GM12891 (cell line): Measurements from ENCODE around the gene MUC6.

Experiments
- POLR2A ChIP-seq: IDR thresholded peaks from 2 replicates; pipeline ENCODE4 v1.6.1; 2011; ENCODE audit warnings: low read depth, low read length, control low read depth
- POLR2AphosphoS5 ChIP-seq: IDR thresholded peaks from 2 replicates; pipeline ENCODE4 v1.6.1; 2011; ENCODE audit warnings: low read depth, low read length, control low read depth
- POU2F2 ChIP-seq: IDR thresholded peaks from 2 replicates; pipeline ENCODE4 v1.6.1; 2011; ENCODE audit warnings: low read depth, mild to moderate bottlenecking, control low read depth, low read length, moderate library complexity
- SPI1 ChIP-seq: IDR thresholded peaks from 2 replicates; pipeline ENCODE4 v1.6.1; 2011; ENCODE audit warnings: low read depth, low read length, control low read depth
- TAF1 ChIP-seq: IDR thresholded peaks from 2 replicates; pipeline ENCODE4 v1.6.1; 2011; ENCODE audit warnings: low read depth, low read length, control low read depth

DNA sequence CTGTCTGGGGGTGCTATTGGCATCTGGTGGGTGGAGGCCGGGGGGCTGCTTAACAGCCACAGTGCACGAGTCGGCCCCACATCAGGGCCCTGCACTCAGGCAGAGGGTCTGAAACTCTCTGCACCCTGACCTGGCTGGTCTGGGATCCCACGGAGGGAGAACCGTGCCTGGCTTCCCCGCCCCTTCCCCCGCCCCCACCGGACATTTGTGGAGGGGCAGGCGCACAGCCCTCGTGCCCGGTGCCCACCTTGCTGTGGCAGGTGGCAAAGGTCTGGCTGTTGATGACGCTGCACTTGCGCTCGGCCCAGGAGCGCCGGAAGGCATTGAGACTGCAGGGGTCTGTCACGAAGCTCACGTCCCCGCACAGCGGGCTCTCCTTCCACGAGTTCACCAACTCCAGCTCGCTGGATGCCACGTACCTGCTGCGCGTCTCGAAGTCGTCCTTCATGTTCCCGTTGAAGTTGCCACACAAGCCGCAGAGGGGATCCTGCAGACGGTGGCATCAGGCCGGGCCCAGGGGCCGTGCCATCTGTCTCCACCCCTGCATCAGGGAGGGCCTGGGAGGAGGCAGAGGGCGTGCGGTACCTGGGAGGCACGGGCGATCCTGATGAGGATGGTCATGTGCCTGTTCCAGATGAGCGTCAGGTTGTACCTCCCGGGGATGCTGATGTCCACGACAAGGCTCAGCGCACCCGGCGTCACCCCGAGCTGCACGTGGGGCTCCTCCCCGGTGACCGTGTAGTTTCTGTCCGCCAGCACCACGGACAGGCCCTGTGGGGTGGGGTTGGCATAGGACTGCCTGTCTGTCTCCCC, 11.7 kb downstream of the MUC6 start:
- TF ChIP-seq TAF1 (no peak), POLR2A (no peak), POLR2AphosphoS5 (no peak), POU2F2 (no peak), SPI1 (no peak)
